ENCODE measurements around the gene SRSF1.
A peak's percentile ranks its signal among the peaks of the same experiment; 100 is the strongest.

SRSF1 gene

DNA sequence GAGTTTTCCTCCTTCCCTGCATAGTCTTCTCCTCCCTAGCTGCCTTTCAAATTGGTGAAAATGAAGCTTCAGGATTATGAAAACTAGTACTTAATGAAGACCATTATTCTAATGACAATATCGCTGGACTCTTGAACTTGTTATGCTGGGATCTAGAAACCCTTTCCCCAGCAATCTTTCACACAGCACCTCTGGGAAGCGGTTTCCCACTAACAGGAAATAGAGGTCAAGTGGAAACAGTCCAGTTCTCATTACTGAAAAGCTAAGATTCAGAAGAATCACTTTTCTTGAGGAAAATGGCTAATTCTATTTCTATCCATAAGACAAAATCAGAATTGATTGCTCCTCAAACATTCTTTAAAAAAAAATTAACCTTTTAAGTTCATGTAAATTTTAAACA lies 17.0 kb downstream of the SRSF1 start:
- no peak for DNase-seq (ENCODE audit: low read depth, low spot score)
- TF ChIP-seq CTCF (IDR thresholded peaks at IDR 0.05; ENCODE audit: low read depth, low read length): no peak
- H3K4me3 ChIP-seq (ENCODE audit: low read depth, low read length): no peak overlapping the region
- in situ Hi-C loops (cut with HindIII; ENCODE audit: low sequenced_read_pairs): no loop called here

DNA sequence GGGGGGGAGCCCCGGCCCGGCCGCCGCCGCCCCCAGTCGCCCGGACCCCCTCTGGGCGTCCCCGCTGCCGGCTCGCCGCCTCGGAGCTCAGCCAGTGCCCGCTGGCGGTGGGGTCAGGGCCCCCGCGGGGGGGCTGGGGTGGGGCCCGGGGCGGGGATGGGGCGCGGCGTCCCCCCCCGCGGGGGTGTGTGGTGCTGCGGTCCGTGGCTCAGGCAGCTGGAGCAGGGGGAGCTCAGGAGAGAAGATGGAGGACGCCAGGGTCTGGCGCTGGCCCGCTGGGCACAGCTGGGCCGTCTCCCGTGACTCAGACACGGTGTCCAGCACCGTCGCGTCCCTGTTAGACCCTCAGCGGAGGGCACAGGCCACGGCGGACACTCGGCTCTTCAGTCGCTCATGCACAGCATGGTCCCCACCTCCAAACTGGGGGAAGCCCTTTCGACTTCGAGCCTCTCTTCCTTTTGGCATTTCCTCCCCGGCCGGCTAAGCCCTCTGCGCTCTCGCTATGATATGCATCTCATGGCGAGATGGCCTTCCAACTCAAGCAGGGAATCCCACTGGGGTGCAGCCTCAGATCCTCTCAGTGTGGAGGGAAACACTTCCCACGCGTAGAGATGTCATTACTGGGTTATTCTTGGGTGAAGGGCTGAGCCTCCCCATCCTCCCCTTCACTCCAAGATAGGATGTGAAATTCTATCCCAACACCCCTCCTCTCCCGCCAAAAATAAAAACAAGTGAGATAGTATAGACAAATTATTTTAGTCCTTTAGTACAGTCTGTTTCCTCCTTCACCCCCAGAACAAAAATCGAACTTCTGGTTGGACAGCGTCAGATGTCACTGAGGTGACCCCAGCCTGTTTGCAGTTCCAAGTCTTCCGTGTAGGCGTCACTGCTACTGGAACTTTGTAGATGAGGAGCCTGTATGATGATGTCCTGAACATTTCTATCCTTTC lies 18.5 kb downstream of the SRSF1 start:
- in situ Hi-C loops (cut with HindIII; ENCODE audit: low sequenced_read_pairs): no loop called here
- H3K4me3 ChIP-seq (ENCODE audit: low read depth, low read length): peak overlapping the region; percentile 84
- DNase-seq (ENCODE audit: low read depth, low spot score): peak; percentile 74
- no peak for TF ChIP-seq CTCF (IDR thresholded peaks at IDR 0.05; ENCODE audit: low read depth, low read length)

DNA sequence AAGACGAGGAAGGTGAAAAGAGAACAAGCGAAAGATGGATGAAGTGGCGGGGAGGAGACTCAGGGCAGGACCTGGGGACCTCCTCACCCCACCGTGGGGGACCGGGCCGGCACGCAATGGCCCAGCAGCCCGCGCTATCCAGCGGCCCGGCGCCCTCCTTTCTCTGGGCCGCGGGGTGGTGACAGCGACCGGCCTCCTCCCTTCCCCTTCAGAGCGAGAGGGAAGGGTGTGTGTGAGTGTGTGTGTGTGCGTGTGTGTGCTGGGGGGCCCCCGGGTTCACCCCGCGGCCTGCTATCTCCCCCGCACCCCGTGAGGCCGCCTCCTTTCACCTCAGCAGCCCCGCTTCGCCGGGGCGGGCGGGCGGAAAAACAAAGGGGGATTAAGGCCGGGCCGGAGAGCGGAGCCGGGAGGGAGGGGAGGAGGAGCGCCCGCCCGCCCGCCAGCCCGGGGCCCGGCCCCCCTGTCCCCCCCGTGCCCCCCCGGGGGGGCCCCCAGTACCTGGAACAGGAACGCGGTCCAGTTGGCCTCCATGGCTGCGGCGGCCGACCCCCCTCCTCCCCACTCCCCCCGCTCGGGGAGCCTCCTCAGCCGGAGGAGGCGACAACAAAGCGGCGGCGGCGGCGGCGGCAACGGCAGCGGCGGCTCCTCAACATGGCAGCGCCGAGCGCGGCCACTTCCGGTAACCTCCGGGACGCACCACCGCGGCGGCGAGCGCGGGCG lies 19.3 kb downstream of the SRSF1 start, which contains the start of gene VEZF1:
Gene VEZF1 (minus strand): TSS at position 674 of the 720 bp plus-strand sequence. CDS start 143 bp downstream, at position 531.
- no peak for TF ChIP-seq CTCF (IDR thresholded peaks at IDR 0.05; ENCODE audit: low read depth, low read length)
- peak; percentile 80 for DNase-seq (ENCODE audit: low read depth, low spot score)
- peak within 1 kb of the TSS; percentile 84 for H3K4me3 ChIP-seq (ENCODE audit: low read depth, low read length)
- in situ Hi-C loops (cut with HindIII; ENCODE audit: low sequenced_read_pairs): no loop called here

DNA sequence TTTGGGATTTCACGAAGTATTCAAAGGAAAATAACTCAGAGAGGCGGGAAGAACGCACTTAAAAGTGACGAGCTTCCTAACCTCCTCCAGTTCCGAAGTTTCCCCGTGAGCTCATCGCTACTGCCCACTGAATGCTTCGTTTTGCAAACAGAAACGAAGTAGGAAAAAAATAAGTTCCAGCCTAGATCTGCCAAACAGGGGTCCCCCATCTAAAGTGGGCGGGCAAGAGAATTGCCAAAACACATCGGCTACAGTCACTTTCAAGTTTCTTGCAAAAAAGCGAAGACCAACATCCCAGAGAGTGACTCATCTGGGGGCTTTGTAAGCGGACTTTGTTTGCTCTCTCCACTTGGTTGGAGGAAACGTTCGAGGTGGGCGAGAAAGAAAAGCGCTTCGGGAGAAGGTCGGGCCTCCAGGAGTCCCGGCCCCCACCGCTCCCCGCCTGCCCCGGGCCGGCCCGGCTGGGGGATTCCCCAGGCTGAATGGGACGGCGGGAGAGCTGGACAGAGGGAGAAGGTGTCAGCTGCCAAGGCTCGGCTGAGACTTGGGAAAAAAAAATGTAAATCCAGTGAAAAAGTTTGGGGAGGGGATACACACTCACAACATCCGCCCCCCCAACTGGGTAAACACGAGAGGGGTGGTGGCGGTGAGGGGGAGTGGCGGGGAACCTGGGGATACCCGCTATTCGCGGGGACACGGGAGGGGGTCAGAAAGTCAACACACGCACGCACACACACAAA lies 20.0 kb downstream of the SRSF1 start:
- H3K4me3 ChIP-seq (ENCODE audit: low read depth, low read length): peak overlapping the region; percentile 84
- no peak for TF ChIP-seq CTCF (IDR thresholded peaks at IDR 0.05; ENCODE audit: low read depth, low read length)
- DNase-seq (ENCODE audit: low read depth, low spot score): peak; percentile 86
- in situ Hi-C loops (cut with HindIII; ENCODE audit: low sequenced_read_pairs): no loop called here

- peak; percentile 39 for DNase-seq (ENCODE audit: low read depth, low spot score)
- in situ Hi-C loops (cut with HindIII; ENCODE audit: low sequenced_read_pairs): no loop called here
- peak overlapping the region; percentile 26 for H3K4me3 ChIP-seq (ENCODE audit: low read depth, low read length)
- TF ChIP-seq CTCF (IDR thresholded peaks at IDR 0.05; ENCODE audit: low read depth, low read length): no peak
Observed at GRCh38 chr17:57985675-57985974, 21.4 kb downstream of the SRSF1 start.

DNA sequence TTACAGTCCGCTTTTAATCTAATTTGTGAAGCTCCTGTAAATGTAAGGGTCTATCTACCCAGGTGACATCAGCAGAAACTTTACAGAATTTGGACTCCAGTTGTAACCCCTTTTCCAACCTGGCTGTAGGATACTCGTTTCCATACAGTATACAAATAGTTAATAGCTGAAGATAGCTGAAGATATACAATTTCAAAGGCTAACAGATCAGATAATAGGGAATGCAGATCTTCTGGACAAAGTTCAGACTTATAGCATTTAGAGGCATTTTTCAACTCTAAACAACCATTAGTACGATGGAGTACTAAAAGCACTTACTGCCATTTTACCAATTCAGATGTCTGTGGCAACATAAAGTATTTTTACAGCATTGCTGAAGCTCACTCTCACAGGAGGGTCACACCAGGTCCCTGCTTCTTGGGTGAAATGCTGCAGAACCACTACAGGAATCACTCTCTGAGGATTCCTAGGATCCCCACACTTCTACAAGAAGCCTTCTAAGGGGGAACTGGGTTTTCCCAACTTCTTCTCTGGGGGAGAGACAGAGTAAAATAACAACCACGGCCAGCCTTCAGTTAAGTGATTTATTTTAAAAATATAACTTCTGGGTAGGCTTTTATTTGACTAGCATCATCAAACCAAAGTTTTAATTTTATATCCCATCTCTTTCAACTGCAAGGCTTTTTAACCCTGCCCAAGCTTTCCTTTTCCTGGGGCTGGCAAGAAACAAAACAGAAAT lies 21.9 kb downstream of the SRSF1 start:
- peak overlapping the region; percentile 1 for H3K4me3 ChIP-seq (ENCODE audit: low read depth, low read length)
- in situ Hi-C loops (cut with HindIII; ENCODE audit: low sequenced_read_pairs): no loop called here

More for the DNA sequence above, 21.9 kb downstream of the SRSF1 start:
- no peak for DNase-seq (ENCODE audit: low read depth, low spot score)
- no peak for TF ChIP-seq CTCF (IDR thresholded peaks at IDR 0.05; ENCODE audit: low read depth, low read length)
